ENCODE measurements around the gene GTF2F2.

The GTF2F2 gene

DNA sequence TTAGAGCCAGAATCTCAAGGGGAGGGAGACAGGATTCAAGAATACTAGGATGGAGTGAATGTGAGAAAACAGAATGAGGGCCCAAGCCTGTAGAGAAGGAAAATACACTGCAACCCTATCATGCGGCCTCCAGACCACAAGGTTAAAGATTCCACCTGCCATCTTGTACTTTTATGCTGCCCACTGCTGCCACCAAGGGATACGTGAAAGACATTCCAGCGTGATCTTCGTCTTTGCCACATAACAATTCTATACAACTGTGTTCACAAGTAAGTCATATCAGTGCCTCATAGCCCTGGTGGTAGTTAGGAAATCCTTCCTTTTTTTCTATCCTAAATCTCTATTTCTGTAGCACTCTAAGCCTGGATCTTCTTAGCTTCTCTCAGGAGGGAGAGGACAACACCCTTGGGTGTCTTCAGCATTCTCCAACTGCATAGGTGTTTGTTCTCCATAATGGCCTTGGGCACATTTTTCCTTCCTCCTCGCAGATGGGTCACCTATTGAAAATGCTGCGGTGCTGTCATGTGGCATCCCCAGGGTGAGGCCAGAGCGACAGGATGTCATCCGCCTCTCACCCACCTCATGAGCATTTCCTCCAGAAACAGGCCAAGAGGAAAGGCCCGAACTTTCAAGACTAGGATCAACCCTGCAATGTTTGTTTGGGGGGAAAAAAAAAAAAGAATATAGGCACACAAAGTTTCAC is 207.1 kb downstream of the GTF2F2 start:
- peak overlapping the region; percentile 99 for H3K27ac ChIP-seq
- DNase-seq (ENCODE audit: low read depth, low spot score), result no peak

DNA sequence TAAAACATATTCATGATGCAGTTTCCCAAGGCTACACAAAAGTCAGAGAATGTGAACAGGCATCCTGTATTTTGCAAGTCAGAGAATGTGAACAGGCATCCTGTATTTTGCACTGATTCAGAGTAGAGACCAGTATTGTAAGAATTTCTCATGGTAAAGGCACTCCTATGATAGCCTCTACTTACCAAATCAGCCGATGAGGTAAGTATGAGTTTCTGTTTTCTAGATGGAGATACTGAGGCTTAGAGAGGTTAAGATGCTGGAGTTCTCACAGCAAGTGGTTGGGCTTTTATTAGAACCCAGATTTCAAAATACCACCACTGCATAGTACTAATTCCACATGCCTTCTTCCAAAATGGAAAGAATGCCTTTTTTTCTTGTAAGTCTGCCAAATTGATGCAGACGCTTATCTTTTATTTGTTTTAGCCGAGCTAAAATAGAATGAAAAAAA is 208.4 kb downstream of the GTF2F2 start:
- H3K27ac ChIP-seq, result peak overlapping the region; percentile 99
- no peak for DNase-seq (ENCODE audit: low read depth, low spot score)

DNA sequence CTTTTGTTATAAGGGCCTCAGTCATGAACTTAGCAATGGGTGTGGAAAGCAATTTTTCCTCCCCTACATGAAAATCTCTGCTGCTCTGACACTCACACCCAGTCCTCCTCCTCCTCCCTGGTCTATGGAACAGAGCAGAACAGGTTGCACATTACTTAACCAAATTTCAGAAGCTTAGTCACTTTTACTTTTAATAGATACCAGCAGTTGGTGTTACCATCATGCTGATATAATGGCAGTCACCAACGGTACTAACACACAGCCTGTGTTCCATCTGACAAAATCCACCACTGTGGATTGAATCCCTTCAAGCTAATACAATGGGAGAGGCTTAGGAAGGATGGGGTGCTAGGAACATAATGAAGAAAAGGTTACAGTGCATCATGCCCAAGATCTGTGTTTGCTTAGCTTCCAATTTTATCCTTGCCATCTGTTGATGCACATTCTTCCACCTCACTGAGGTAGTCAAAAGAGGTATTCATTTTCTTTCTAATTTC is 210.9 kb downstream of the GTF2F2 start:
- H3K27ac ChIP-seq, result peak overlapping the region; percentile 99
- no peak for DNase-seq (ENCODE audit: low read depth, low spot score)

- peak overlapping the region; percentile 99 for H3K27ac ChIP-seq
- DNase-seq (ENCODE audit: low read depth, low spot score), result no peak
Observed at GRCh38 chr13:45331692-45332035, 211.4 kb downstream of the GTF2F2 start.

DNA sequence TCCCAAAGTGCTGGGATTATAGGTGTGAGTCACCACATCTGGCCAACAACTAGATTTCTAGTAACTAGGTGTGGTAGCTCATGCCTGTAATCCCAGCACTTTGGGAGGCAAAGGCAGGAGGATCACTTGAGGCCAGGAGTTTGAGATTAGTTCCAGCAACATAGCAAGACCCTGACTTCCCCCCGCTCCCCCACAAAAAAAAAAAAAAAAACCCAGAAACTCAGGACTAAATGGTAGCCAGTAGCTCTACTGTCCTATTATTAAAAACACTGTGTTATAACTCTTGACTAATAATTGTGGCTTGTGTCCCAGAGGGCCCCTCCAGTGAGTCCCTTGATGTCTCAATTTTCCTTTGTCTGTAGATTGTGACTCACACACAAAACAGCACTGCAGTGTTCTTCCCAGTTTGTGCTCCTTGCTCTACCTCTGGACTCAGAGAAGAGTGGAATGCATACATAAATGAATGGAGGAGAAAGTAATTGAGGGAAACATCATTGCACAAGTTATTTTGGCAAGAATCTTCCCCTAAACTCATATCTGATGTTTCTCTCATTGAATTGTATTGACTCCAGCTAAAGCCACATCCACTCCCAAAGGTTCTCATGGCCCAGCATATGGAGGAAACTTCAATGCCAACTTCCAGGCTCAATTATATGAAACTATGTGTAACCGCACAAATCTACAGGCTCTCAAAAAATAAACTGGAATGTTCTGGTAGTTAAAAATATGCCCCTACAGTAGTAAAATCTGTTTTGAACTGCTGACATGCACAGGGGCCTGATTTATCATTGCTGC is 211.9 kb downstream of the GTF2F2 start:
- H3K27ac ChIP-seq, result peak overlapping the region; percentile 99
- DNase-seq (ENCODE audit: low read depth, low spot score), result no peak

GRCh38 chr13:45332831-45333219 is 212.5 kb downstream of the GTF2F2 start:
- H3K27ac ChIP-seq, result peak overlapping the region; percentile 99
- DNase-seq (ENCODE audit: low read depth, low spot score), result no peak

GRCh38 chr13:45333251-45333976 is 213.1 kb downstream of the GTF2F2 start:
- no peak for DNase-seq (ENCODE audit: low read depth, low spot score)
- peak overlapping the region; percentile 99 for H3K27ac ChIP-seq
